Vein endothelial cell (primary cell): Measurements from ENCODE around the gene PAQR5. TPM values are rescaled to one million over a fixed set of nuclear protein-coding genes. Genes with fewer than 3 reads are reported as not detected.

Source experiments
- total RNA-seq: library from RNA; depleted of rRNA; stranded (reverse); fragments of >200 nt; gene quantifications from 2 replicates; pipeline ENCODE4 v1.2.3, GENCODE V29; 2012

PAQR5 gene
- total RNA-seq, result 0.67 TPM in 1 of 2 replicates, not detected in the other

GRCh38 chr15:69298697-69299441 is at the start of gene PAQR5:
Gene PAQR5, plus strand, starts transcription at chr15:69298912. Its CDS starts 61,169 bp downstream, at chr15:69360081.

GRCh38 chr15:69413822-69414700 is 115.3 kb downstream of the PAQR5 start, which contains the start of gene KIF23:
Gene KIF23, plus strand, starts transcription at chr15:69414349. Its CDS starts 117 bp downstream, at chr15:69414466.

GRCh38 chr15:69452692-69453521 is 154.2 kb downstream of the PAQR5 start, which contains the start of gene RPLP1:
Gene RPLP1, plus strand, starts transcription at chr15:69452818. Its CDS starts 131 bp downstream, at chr15:69452949.

Other genes starting within 250 kb of the PAQR5 start
- gene GLCE, start 138.3 kb upstream of the PAQR5 start, total RNA-seq, result 163 and 174 TPM in 2 replicates
- gene KIF23, start 115.4 kb downstream of the PAQR5 start, total RNA-seq, result 14.0 and 37.2 TPM in 2 replicates
- 113 and 115 TPM in 2 replicates for gene RPLP1, start 153.9 kb downstream of the PAQR5 start, total RNA-seq